Medulla oblongata (tissue), 1 donor: Measurements from ENCODE around the gene DENND6B.
"Not testable (repeated sequence)": the region's sequence is repeated elsewhere in the genome, so short reads cannot be mapped to it uniquely, and the experiment has no call there.

Experiments used
- DNase-seq: peaks from one replicate; pipeline ENCODE4 v3.0.0-alpha.2; 2015; ENCODE audit errors: extremely low spot score

DENND6B gene

GRCh38 chr22:50326956-50327710 is at the start of gene DENND6B:
DENND6B (minus strand) TSS chr22:50327012; CDS start chr22:50326988, 24 bp downstream.
- DNase-seq: peak; percentile 87

- DNase-seq: peak; percentile 23
Observed at GRCh38 chr22:50376085-50376651, 49.4 kb upstream of the DENND6B start.

- no peak for DNase-seq
Observed at GRCh38 chr22:50371101-50371648, 44.4 kb upstream of the DENND6B start.

GRCh38 chr22:50367778-50368500 is 41.1 kb upstream of the DENND6B start:
- DNase-seq: no peak

- not testable (repeated sequence) for DNase-seq
Observed at GRCh38 chr22:50363803-50364194, 37.0 kb upstream of the DENND6B start.

- no peak for DNase-seq
Observed at GRCh38 chr22:50363166-50363802, 36.5 kb upstream of the DENND6B start.

GRCh38 chr22:50361688-50362087 is 34.9 kb upstream of the DENND6B start:
- no peak for DNase-seq

GRCh38 chr22:50361222-50361621 is 34.4 kb upstream of the DENND6B start:
- DNase-seq: no peak

- DNase-seq: no peak
Observed at GRCh38 chr22:50360578-50360977, 33.8 kb upstream of the DENND6B start.

- no peak for DNase-seq
Observed at GRCh38 chr22:50357756-50358155, 30.9 kb upstream of the DENND6B start.

- no peak for DNase-seq
Observed at GRCh38 chr22:50357222-50357621, 30.4 kb upstream of the DENND6B start.

GRCh38 chr22:50356186-50356585 is 29.4 kb upstream of the DENND6B start:
- DNase-seq: no peak

- no peak for DNase-seq
Observed at GRCh38 chr22:50348058-50348457, 21.2 kb upstream of the DENND6B start.

- DNase-seq: no peak
Observed at GRCh38 chr22:50347157-50347556, 20.3 kb upstream of the DENND6B start.

GRCh38 chr22:50346470-50346869 is 19.7 kb upstream of the DENND6B start:
- DNase-seq: no peak

- no peak for DNase-seq
Observed at GRCh38 chr22:50343541-50343935, 16.7 kb upstream of the DENND6B start.

- peak; percentile 70 for DNase-seq
Observed at GRCh38 chr22:50342651-50343540, 16.1 kb upstream of the DENND6B start, which contains the start of gene PPP6R2. PPP6R2 (plus strand) TSS chr22:50343327; CDS start chr22:50393909, 50,582 bp downstream.

- DNase-seq: peak; percentile 94
Observed at GRCh38 chr22:50341977-50342650, 15.3 kb upstream of the DENND6B start.

GRCh38 chr22:50339945-50340879 is 13.4 kb upstream of the DENND6B start:
- DNase-seq: no peak
